Measurements from ENCODE around the gene RAB6D. TPM values are rescaled to one million over a fixed set of nuclear protein-coding genes. Genes with fewer than 3 reads are reported as not detected.
"Not testable (repeated sequence)": the region's sequence is repeated elsewhere in the genome, so short reads cannot be mapped to it uniquely, and the experiment has no call there.

Gene RAB6D
- total and polyA plus RNA-seq, 9 of the 15 experiments (the other 6 are each of a cell fraction or from before 2014, with no cell fraction given): 0.01 to 0.04 (median 0.03) TPM; not detected in 5

DNA sequence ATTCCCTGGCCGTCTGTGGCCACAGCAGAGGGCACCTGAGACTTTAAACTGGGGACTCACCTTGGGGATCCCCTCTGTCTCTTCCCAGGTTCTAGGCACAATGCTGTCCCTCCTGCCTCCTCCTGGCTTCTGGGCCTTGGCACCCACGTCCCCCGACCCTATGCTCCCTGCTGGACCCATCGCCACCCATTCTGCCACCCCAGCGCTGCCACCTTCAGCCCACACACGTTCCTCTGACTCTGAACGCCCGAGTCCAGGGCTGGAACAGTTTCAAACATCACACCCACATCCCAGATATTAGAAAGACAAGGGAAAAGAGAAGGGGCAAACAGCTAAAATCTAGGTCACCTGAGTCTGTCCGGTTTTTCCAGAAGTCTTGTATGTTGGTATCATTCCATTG lies 28.0 kb upstream of the RAB6D start:
- H2AFZ ChIP-seq (ENCODE audit: low read depth, low read length); H3K9ac ChIP-seq (ENCODE audit: insufficient read depth in 1 of 2, low read depth in 2 of 2, low read length in 2 of 2); H3K4me3 ChIP-seq; H4K20me1 ChIP-seq (replicated peaks; ENCODE audit: control insufficient read depth, insufficient read depth, low read length); BruUV-seq (replicated peaks); H3K4me2 ChIP-seq (ENCODE audit: insufficient read depth, low read length); DNase-seq (ENCODE audit: extremely low read depth in 1 of 4, low spot score in 3 of 4); H3K9me3 ChIP-seq (replicated peaks; ENCODE audit: control insufficient read depth, insufficient read depth, low read depth, low read length); H3K36me3 ChIP-seq (ENCODE audit: control insufficient read depth, insufficient read depth, low read length); CTCF ChIA-PET (ENCODE audit: low intra/inter-chr PET ratio); ATAC-seq; POLR2A ChIA-PET; H3K9me1 ChIP-seq (ENCODE audit: control insufficient read depth, insufficient read depth, low read length); H3K27ac ChIP-seq (ENCODE audit: extremely low read depth, low read depth, low read length); H3K79me2 ChIP-seq (ENCODE audit: control insufficient read depth, insufficient read depth, low read length); in situ Hi-C loops (cut with MboI): not testable (repeated sequence)
- H3K4me1 ChIP-seq (replicated peaks in 1 of 2; ENCODE audit: control insufficient read depth in 2 of 2, insufficient read depth in 2 of 2, low read length in 2 of 2): peaks cover 0 to 16% of the 10 kb centered on the region in 2 experiments; a peak in 2 of 5 replicates
- intact Hi-C loops (cut with micrococcal nuclease): loop anchor here (10.0 kb wide), 1 partner anchor 387 kb away; no protein-coding TSS in a partner anchor
- 1% methylated on average over 7 of the region's 9 CpGs for WGBS (ENCODE audit: insufficient coverage, low coverage, missing lambda C conversion rate)
- H3K27me3 ChIP-seq (ENCODE audit: control insufficient read depth in 2 of 2, insufficient read depth in 2 of 2, low read length in 2 of 2): peaks cover 0 to 16% of the 10 kb centered on the region in 2 experiments; a peak in 3 of 5 replicates
- FAIRE-seq: peak; percentile 69

DNA sequence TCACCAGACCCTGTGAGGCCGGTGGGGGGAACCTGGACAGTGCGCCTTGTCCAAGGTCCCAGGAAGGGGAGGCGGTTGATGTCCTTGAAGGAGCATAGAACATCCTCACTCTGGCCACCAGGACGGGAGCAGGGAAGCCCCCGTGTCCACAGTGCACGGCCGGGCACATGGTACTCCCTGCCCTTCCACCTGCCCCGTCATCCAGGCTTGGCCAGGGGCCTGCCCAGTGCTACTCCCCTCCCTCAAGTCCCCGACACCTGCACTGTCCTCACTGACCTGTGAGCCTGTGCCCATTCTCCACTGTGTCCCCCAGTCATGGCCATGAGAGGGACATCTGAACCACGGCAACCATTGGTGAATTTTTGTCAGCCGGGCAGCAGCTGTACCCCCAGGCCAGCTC lies 27.5 kb upstream of the RAB6D start:
- POLR2A ChIA-PET; H3K27ac ChIP-seq (ENCODE audit: extremely low read depth, low read depth, low read length); H3K4me2 ChIP-seq (ENCODE audit: insufficient read depth, low read length); H3K9me1 ChIP-seq (ENCODE audit: control insufficient read depth, insufficient read depth, low read length); H3K9ac ChIP-seq (ENCODE audit: insufficient read depth in 1 of 2, low read depth in 2 of 2, low read length in 2 of 2); H2AFZ ChIP-seq (ENCODE audit: low read depth, low read length); H3K36me3 ChIP-seq (ENCODE audit: control insufficient read depth, insufficient read depth, low read length); CTCF ChIA-PET (ENCODE audit: low intra/inter-chr PET ratio); BruUV-seq (replicated peaks); ATAC-seq; FAIRE-seq; H3K79me2 ChIP-seq (ENCODE audit: control insufficient read depth, insufficient read depth, low read length); H3K9me3 ChIP-seq (replicated peaks; ENCODE audit: control insufficient read depth, insufficient read depth, low read depth, low read length); in situ Hi-C loops (cut with MboI); H3K4me3 ChIP-seq; DNase-seq (ENCODE audit: extremely low read depth in 1 of 4, low spot score in 3 of 4); H4K20me1 ChIP-seq (replicated peaks; ENCODE audit: control insufficient read depth, insufficient read depth, low read length): not testable (repeated sequence)
- 2% methylated on average over 10 of the region's 11 CpGs for WGBS (ENCODE audit: insufficient coverage, low coverage, missing lambda C conversion rate)
- peaks cover 0 to 16% of the 10 kb centered on the region in 2 experiments; a peak in 3 of 5 replicates for H3K27me3 ChIP-seq (ENCODE audit: control insufficient read depth in 2 of 2, insufficient read depth in 2 of 2, low read length in 2 of 2)
- H3K4me1 ChIP-seq (replicated peaks in 1 of 2; ENCODE audit: control insufficient read depth in 2 of 2, insufficient read depth in 2 of 2, low read length in 2 of 2): peaks cover 0 to 16% of the 10 kb centered on the region in 2 experiments; a peak in 2 of 5 replicates
- intact Hi-C loops (cut with micrococcal nuclease): loop anchor here (10.0 kb wide), 1 partner anchor 387 kb away; no protein-coding TSS in a partner anchor

DNA sequence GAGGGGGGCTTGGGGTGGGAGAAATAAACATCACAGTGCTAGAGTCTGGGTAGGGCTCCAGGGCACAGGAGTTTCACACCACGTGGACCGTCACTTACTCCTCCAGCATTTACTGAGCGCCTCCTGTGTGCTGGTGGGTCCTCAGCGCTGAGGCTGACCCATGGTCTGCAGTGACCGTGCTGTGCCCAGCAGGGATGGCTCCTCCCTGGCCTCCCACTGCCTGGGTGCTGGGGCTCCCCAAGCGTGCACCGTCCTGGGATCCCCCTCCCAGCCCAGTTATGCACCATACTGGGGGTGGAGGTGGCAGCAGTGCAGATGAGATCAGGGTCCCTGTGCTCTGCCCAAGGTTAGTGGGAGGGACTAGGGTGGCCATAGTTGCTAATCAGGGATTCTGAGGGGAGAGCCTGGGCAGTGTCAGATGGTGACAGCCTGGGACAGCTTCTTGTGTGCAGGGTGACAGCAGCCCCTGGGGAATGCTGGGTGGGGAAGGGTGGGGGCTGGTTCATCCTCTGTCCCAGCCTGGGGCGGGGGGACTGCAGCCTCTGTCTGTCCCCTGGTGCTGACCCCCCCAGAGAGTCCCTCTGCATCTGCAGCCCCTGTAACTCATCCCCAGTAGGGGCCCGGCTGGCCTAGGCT lies 26.6 kb upstream of the RAB6D start:
- peaks cover 0 to 16% of the 10 kb centered on the region in 2 experiments; a peak in 2 of 5 replicates for H3K4me1 ChIP-seq (replicated peaks in 1 of 2; ENCODE audit: control insufficient read depth in 2 of 2, insufficient read depth in 2 of 2, low read length in 2 of 2)
- H2AFZ ChIP-seq (ENCODE audit: low read depth, low read length); in situ Hi-C loops (cut with MboI); H3K9me1 ChIP-seq (ENCODE audit: control insufficient read depth, insufficient read depth, low read length); H3K36me3 ChIP-seq (ENCODE audit: control insufficient read depth, insufficient read depth, low read length); H3K4me2 ChIP-seq (ENCODE audit: insufficient read depth, low read length); ATAC-seq; H3K27ac ChIP-seq (ENCODE audit: extremely low read depth, low read depth, low read length); DNase-seq (ENCODE audit: extremely low read depth in 1 of 4, low spot score in 3 of 4); H3K79me2 ChIP-seq (ENCODE audit: control insufficient read depth, insufficient read depth, low read length); POLR2A ChIA-PET; H4K20me1 ChIP-seq (replicated peaks; ENCODE audit: control insufficient read depth, insufficient read depth, low read length); H3K9me3 ChIP-seq (replicated peaks; ENCODE audit: control insufficient read depth, insufficient read depth, low read depth, low read length); FAIRE-seq; H3K4me3 ChIP-seq; BruUV-seq (replicated peaks); CTCF ChIA-PET (ENCODE audit: low intra/inter-chr PET ratio); H3K9ac ChIP-seq (ENCODE audit: insufficient read depth in 1 of 2, low read depth in 2 of 2, low read length in 2 of 2): not testable (repeated sequence)
- H3K27me3 ChIP-seq (ENCODE audit: control insufficient read depth in 2 of 2, insufficient read depth in 2 of 2, low read length in 2 of 2): peaks cover 0 to 16% of the 10 kb centered on the region in 2 experiments; a peak in 3 of 5 replicates
- WGBS (ENCODE audit: insufficient coverage, low coverage, missing lambda C conversion rate): 0% methylated on average over 4 of the region's 9 CpGs
- intact Hi-C loops (cut with micrococcal nuclease): loop anchor here (10.0 kb wide), 1 partner anchor 386 kb away; no protein-coding TSS in a partner anchor

All from K562 (cell line).